ENCODE results near the gene RPTOR.

Gene RPTOR

GRCh38 chr17:80593181-80593580 lies 48.5 kb downstream of the RPTOR start:
- DNase-seq = no peak

GRCh38 chr17:80594431-80595269 lies 50.0 kb downstream of the RPTOR start:
- DNase-seq = no peak

GRCh38 chr17:80596760-80597608 lies 52.3 kb downstream of the RPTOR start:
- DNase-seq = no peak

- no peak for DNase-seq
Observed at GRCh38 chr17:80598813-80599545, 54.3 kb downstream of the RPTOR start.

- DNase-seq = no peak
Observed at GRCh38 chr17:80599546-80600305, 55.1 kb downstream of the RPTOR start.

- no peak for DNase-seq
Observed at GRCh38 chr17:80601146-80601545, 56.5 kb downstream of the RPTOR start.

GRCh38 chr17:80603396-80603795 lies 58.8 kb downstream of the RPTOR start:
- peak; percentile 95 for DNase-seq

- peak; percentile 82 for DNase-seq
Observed at GRCh38 chr17:80604009-80604669, 59.5 kb downstream of the RPTOR start.

GRCh38 chr17:80604670-80605010 lies 60.0 kb downstream of the RPTOR start:
- no peak for DNase-seq

GRCh38 chr17:80605326-80606066 lies 60.9 kb downstream of the RPTOR start:
- no peak for DNase-seq

GRCh38 chr17:80608326-80608725 lies 63.7 kb downstream of the RPTOR start:
- DNase-seq = no peak

GRCh38 chr17:80609757-80610156 lies 65.1 kb downstream of the RPTOR start:
- no peak for DNase-seq

GRCh38 chr17:80611816-80612215 lies 67.2 kb downstream of the RPTOR start:
- peak; percentile 16 for DNase-seq

- no peak for DNase-seq
Observed at GRCh38 chr17:80612997-80613731, 68.5 kb downstream of the RPTOR start.

GRCh38 chr17:80613732-80614071 lies 69.1 kb downstream of the RPTOR start:
- DNase-seq = no peak

- DNase-seq = no peak
Observed at GRCh38 chr17:80614332-80615047, 69.9 kb downstream of the RPTOR start.

- DNase-seq = no peak
Observed at GRCh38 chr17:80615376-80615775, 70.7 kb downstream of the RPTOR start.

- DNase-seq = no peak
Observed at GRCh38 chr17:80616705-80617104, 72.1 kb downstream of the RPTOR start.

GRCh38 chr17:80618304-80618703 lies 73.7 kb downstream of the RPTOR start:
- no peak for DNase-seq
